Activated B cell treated with CpG ODN at 0.5 μM for 24 hours (primary cell): ENCODE measurements around the gene ASB10. TPM values are rescaled to one million over a fixed set of nuclear protein-coding genes. Genes with fewer than 3 reads are reported as not detected.

Experiments used
- ATAC-seq: fragments of 200-7000 bp; cut with Tn5 transposase; one replicate; pipeline ENCODE4 v1.10.0; 2021; ENCODE audit warnings: low read depth, mild to moderate bottlenecking, moderate library complexity
- CTCF ChIA-PET: fragments of 350-600 bp; sonication (Branson Sonifier 250); formaldehyde crosslinking; loops from one replicate; lab custom pipeline; 2021; ENCODE audit warnings: antibody characterized with exemption; lab: Charles Lee
- POLR2A ChIA-PET: fragments of 350-600 bp; sonication (Branson Sonifier 250); formaldehyde crosslinking; loops from one replicate; lab custom pipeline; 2021; ENCODE audit warnings: antibody characterized with exemption; lab: Charles Lee
- DNase-seq: peaks from one replicate; pipeline ENCODE4 v3.0.0; 2022
- H3K27ac Mint-ChIP-seq: one replicate; pipeline ENCODE4 v1.8.0; 2020; ENCODE audit warnings: mixed read lengths
- H3K27me3 Mint-ChIP-seq: one replicate; pipeline ENCODE4 v1.8.0; 2021; ENCODE audit warnings: mixed read lengths
- H3K36me3 Mint-ChIP-seq: one replicate; pipeline ENCODE4 v1.8.0; 2021; ENCODE audit warnings: low read depth, mixed read lengths
- H3K4me1 Mint-ChIP-seq: one replicate; pipeline ENCODE4 v1.8.0; 2021; ENCODE audit warnings: mixed read lengths
- H3K4me3 Mint-ChIP-seq: one replicate; pipeline ENCODE4 v1.8.0; 2020; ENCODE audit warnings: mild to moderate bottlenecking, mixed read lengths
- H3K9me3 Mint-ChIP-seq: one replicate; pipeline ENCODE4 v1.8.0; 2020; ENCODE audit warnings: mixed read lengths
- intact Hi-C: fragments of 100-400 bp; cut with micrococcal nuclease; formaldehyde crosslinking; loops from one replicate; pipeline ENCODE4 v1.15.1; 2024
- total RNA-seq: library from RNA; stranded (reverse); gene quantifications from 2 replicates; pipeline ENCODE4 v1.2.3, GENCODE V29; 2022
- TF ChIP-seq, protein P1 (sequence below): fragments of 200-600 bp; IDR thresholded peaks from one replicate; pipeline ENCODE4 v1.8.0; 2022; ENCODE audit warnings: antibody characterized with exemption, mild to moderate bottlenecking

Gene ASB10
- total RNA-seq, 1 donor from 2014 or later = not detected

- ChIA-PET POLR2A (no interaction called here), CTCF (no interaction called here)
- TF ChIP-seq, protein P1, sequence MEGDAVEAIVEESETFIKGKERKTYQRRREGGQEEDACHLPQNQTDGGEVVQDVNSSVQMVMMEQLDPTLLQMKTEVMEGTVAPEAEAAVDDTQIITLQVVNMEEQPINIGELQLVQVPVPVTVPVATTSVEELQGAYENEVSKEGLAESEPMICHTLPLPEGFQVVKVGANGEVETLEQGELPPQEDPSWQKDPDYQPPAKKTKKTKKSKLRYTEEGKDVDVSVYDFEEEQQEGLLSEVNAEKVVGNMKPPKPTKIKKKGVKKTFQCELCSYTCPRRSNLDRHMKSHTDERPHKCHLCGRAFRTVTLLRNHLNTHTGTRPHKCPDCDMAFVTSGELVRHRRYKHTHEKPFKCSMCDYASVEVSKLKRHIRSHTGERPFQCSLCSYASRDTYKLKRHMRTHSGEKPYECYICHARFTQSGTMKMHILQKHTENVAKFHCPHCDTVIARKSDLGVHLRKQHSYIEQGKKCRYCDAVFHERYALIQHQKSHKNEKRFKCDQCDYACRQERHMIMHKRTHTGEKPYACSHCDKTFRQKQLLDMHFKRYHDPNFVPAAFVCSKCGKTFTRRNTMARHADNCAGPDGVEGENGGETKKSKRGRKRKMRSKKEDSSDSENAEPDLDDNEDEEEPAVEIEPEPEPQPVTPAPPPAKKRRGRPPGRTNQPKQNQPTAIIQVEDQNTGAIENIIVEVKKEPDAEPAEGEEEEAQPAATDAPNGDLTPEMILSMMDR = no peak
- Mint-ChIP-seq H3K27me3 (no peaks in the 10 kb centered on the region), H3K27ac (no peak overlapping the region), H3K4me1 (peaks cover 30% of the 10 kb centered on the region), H3K4me3 (no peak overlapping the region), H3K36me3 (peaks cover 68% of the 10 kb centered on the region), H3K9me3 (no peaks in the 10 kb centered on the region)
- ATAC-seq (no peak), DNase-seq (no peak)
- intact Hi-C loops = loop anchor here (10.0 kb wide), 1 partner anchor 1509 kb away; a partner anchor contains a TSS
Observed at GRCh38 chr7:151223728-151224127, 36.7 kb upstream of the ASB10 start.

DNA sequence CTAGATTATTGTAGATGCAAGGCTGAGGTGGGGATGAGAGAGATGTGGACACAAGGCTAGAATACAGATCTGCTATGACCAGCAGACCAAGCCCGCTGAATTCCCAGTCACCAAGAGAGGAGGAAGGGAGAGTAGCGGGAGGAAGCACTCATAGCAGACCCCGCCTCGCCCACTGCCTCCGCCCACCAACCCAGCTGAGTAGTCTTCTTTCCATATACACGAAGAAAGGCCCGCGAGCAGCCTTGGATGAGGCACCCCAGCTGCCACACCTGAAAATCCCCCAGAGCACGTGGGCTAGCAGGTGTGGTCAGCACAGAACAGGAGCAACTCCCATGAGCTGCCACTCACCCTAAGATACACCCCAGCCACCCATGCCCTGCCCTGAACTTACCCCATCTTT is 31.1 kb upstream of the ASB10 start:
- Mint-ChIP-seq H3K27ac (no peak overlapping the region), H3K36me3 (peaks cover 84% of the 10 kb centered on the region), H3K9me3 (no peaks in the 10 kb centered on the region), H3K4me3 (no peak overlapping the region), H3K27me3 (no peaks in the 10 kb centered on the region), H3K4me1 (no peaks in the 10 kb centered on the region)
- ChIA-PET CTCF (no interaction called here), POLR2A (no interaction called here)
- no peak for DNase-seq
- ATAC-seq = no peak
- TF ChIP-seq, protein P1 = no peak
- intact Hi-C loops = no loop called here

DNA sequence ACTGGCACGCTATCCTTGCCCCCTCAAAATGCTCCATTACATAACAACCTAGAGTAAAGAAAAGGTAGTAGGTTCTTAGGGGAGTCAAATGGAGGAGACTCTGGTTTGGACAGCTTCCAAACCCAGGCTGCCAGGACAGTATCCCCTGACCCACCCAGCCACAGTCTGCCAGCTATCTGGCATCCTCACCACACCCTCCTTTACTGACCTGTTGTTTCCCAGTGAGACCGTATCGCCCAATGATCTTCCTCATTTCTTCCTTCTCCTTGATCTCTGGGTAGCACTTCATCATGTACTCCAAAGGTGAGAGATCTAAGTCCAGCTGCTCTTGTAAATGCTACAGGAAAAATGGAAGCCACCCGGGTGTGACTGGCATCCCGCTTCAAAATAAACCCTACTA is 28.3 kb upstream of the ASB10 start:
- Mint-ChIP-seq H3K9me3 (no peaks in the 10 kb centered on the region), H3K27ac (no peak overlapping the region), H3K4me1 (no peaks in the 10 kb centered on the region), H3K36me3 (peaks cover 82% of the 10 kb centered on the region), H3K4me3 (no peak overlapping the region), H3K27me3 (no peaks in the 10 kb centered on the region)
- intact Hi-C loops = no loop called here
- TF ChIP-seq, protein P1 = no peak
- DNase-seq (no peak), ATAC-seq (no peak)
- ChIA-PET POLR2A (no interaction called here), CTCF (no interaction called here)

DNA sequence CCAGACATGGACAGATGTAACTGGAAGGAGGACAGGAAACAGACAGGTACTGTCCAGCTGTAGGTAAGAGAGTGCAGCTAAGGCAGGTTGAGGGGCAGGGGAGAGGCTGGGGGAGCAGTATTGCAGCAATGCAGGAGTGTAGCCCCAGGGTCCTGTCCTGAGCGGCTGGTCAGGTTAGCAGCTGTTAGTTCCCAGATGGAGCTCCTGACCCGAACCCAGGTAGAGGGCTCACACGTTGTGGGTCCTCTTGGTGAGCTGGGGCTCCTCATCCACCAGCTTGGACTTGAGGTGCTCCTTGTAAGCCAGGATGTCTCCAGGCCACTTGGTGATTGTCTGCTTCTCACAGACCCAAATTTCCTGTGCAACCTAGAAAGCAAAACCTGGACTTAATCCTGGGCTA is 26.8 kb upstream of the ASB10 start:
- Mint-ChIP-seq H3K27me3 (no peaks in the 10 kb centered on the region), H3K4me1 (no peaks in the 10 kb centered on the region), H3K9me3 (no peaks in the 10 kb centered on the region), H3K4me3 (no peak overlapping the region), H3K27ac (no peak overlapping the region), H3K36me3 (peaks cover 71% of the 10 kb centered on the region)
- DNase-seq (no peak), ATAC-seq (no peak)
- TF ChIP-seq, protein P1 = no peak
- ChIA-PET CTCF (no interaction called here), POLR2A (no interaction called here)
- intact Hi-C loops = no loop called here

- ATAC-seq (no peak), DNase-seq (no peak)
- H3K27ac Mint-ChIP-seq = no peak overlapping the region
- intact Hi-C loops = no loop called here
- CTCF ChIA-PET = no interaction called here
- H3K4me1 Mint-ChIP-seq = no peaks in the 10 kb centered on the region
- TF ChIP-seq, protein P1 = no peak
- H3K4me3 Mint-ChIP-seq = no peak overlapping the region
- POLR2A ChIA-PET = no interaction called here
- H3K36me3 Mint-ChIP-seq = peaks cover 59% of the 10 kb centered on the region
- no peaks in the 10 kb centered on the region for H3K27me3 Mint-ChIP-seq
- H3K9me3 Mint-ChIP-seq = no peaks in the 10 kb centered on the region
Observed at GRCh38 chr7:151212626-151213025, 25.6 kb upstream of the ASB10 start.
